WTC11 (cell line): Measurements from ENCODE around the gene RPRD1B. TPM values are rescaled to one million over a fixed set of nuclear protein-coding genes. Genes with fewer than 3 reads are reported as not detected.

ENCODE experiments used
- ATAC-seq: fragments of 200-7000 bp; cut with Tn5 transposase; 2 replicates; pipeline ENCODE4 v1.10.0; 2021; ENCODE audit warnings: mild to moderate bottlenecking, moderate library complexity
- CTCF ChIA-PET: fragments of 300-600 bp; sonication (Branson Sonifier 250); formaldehyde crosslinking; loops from one replicate; lab custom pipeline; 2021; ENCODE audit warnings: antibody characterized with exemption; lab: Charles Lee
- POLR2A ChIA-PET: fragments of 350-600 bp; sonication (Branson Sonifier 250); formaldehyde crosslinking; loops from one replicate; lab custom pipeline; 2021; ENCODE audit warnings: antibody characterized with exemption; lab: Charles Lee
- DNase-seq: peaks from one replicate; pipeline ENCODE4 v3.0.0; 2021; ENCODE audit warnings: low spot score
- H3K27ac Mint-ChIP-seq: 2 replicates; pipeline ENCODE4 v1.8.0; 2021; ENCODE audit warnings: mixed read lengths
- H3K27me3 Mint-ChIP-seq: 2 replicates; pipeline ENCODE4 v1.8.0; 2021; ENCODE audit warnings: low read depth, mild to moderate bottlenecking, moderate library complexity, mixed read lengths
- H3K36me3 Mint-ChIP-seq: 2 replicates; pipeline ENCODE4 v1.8.0; 2021; ENCODE audit warnings: mixed read lengths
- H3K4me1 Mint-ChIP-seq: 2 replicates; pipeline ENCODE4 v1.8.0; 2022; ENCODE audit warnings: mixed read lengths
- H3K4me3 Mint-ChIP-seq: 2 replicates; pipeline ENCODE4 v1.8.0; 2021; ENCODE audit warnings: mild to moderate bottlenecking, moderate library complexity, mixed read lengths
- H3K9me3 Mint-ChIP-seq: 2 replicates; pipeline ENCODE4 v1.8.0; 2021; ENCODE audit warnings: mixed read lengths
- ATF2 ChIP-seq: sonication (generic); formaldehyde crosslinking; IDR thresholded peaks from 2 replicates; pipeline ENCODE4 v1.8.1; 2022; ENCODE audit warnings: low read depth, missing genetic modification reagents, borderline replicate concordance
- E2F5 ChIP-seq: sonication (generic); formaldehyde crosslinking; IDR thresholded peaks from 2 replicates; pipeline ENCODE4 v1.8.1; 2022; ENCODE audit warnings: mild to moderate bottlenecking, moderate library complexity, missing genetic modification reagents
- ELF4 ChIP-seq: sonication (generic); formaldehyde crosslinking; IDR thresholded peaks from 2 replicates; pipeline ENCODE4 v1.8.1; 2022; ENCODE audit warnings: low read depth, mild to moderate bottlenecking, moderate library complexity, missing genetic modification reagents
- ERG ChIP-seq: fragments of 250-450 bp; sonication (Bioruptor Pico); IDR thresholded peaks from 2 replicates; pipeline ENCODE4 v1.8.0; 2021; ENCODE audit warnings: mild to moderate bottlenecking
- IRF1 ChIP-seq: sonication (generic); formaldehyde crosslinking; IDR thresholded peaks from 2 replicates; pipeline ENCODE4 v1.8.0; 2023; ENCODE audit warnings: missing genetic modification reagents
- MAX ChIP-seq: sonication (generic); formaldehyde crosslinking; IDR thresholded peaks from 2 replicates; pipeline ENCODE4 v1.8.0; 2022; ENCODE audit warnings: mild to moderate bottlenecking, missing genetic modification reagents
- MLX ChIP-seq: sonication (generic); formaldehyde crosslinking; IDR thresholded peaks from 2 replicates; pipeline ENCODE4 v1.8.1; 2023; ENCODE audit warnings: mild to moderate bottlenecking, missing genetic modification reagents, moderate library complexity
- NFYB ChIP-seq: sonication (generic); formaldehyde crosslinking; conservative IDR thresholded peaks from 2 replicates; pipeline ENCODE4 v1.8.0; 2022; ENCODE audit warnings: low read depth, missing genetic modification reagents
- PREB ChIP-seq: sonication (generic); formaldehyde crosslinking; IDR thresholded peaks from 2 replicates; pipeline ENCODE4 v1.8.1; 2022; ENCODE audit warnings: mild to moderate bottlenecking, missing genetic modification reagents, moderate library complexity, borderline replicate concordance
- RORB ChIP-seq: fragments of 250-450 bp; sonication (Bioruptor Pico); IDR thresholded peaks from 2 replicates; pipeline ENCODE4 v1.9.0; 2021; ENCODE audit warnings: mild to moderate bottlenecking
- SMAD3 ChIP-seq: sonication (generic); formaldehyde crosslinking; IDR thresholded peaks from 2 replicates; pipeline ENCODE4 v1.8.0; 2022; ENCODE audit warnings: missing genetic modification reagents, mild to moderate bottlenecking, borderline replicate concordance
- SMAD4 ChIP-seq: sonication (generic); formaldehyde crosslinking; IDR thresholded peaks from 2 replicates; pipeline ENCODE4 v1.8.0; 2022; ENCODE audit warnings: mild to moderate bottlenecking, missing genetic modification reagents
- STAT6 ChIP-seq: sonication (generic); formaldehyde crosslinking; conservative IDR thresholded peaks from 2 replicates; pipeline ENCODE4 v1.8.1; 2023; ENCODE audit warnings: mild to moderate bottlenecking, low read depth, missing genetic modification reagents, moderate library complexity
- TEAD1 ChIP-seq: sonication (generic); formaldehyde crosslinking; IDR thresholded peaks from 2 replicates; pipeline ENCODE4 v1.8.0; 2022; ENCODE audit warnings: mild to moderate bottlenecking, missing genetic modification reagents
- ZNF219 ChIP-seq: sonication (generic); formaldehyde crosslinking; IDR thresholded peaks from 2 replicates; pipeline ENCODE4 v1.8.0; 2023; ENCODE audit warnings: missing genetic modification reagents, mild to moderate bottlenecking, borderline replicate concordance
- ZNF416 ChIP-seq: fragments of 250-450 bp; sonication (Bioruptor Pico); IDR thresholded peaks from 2 replicates; pipeline ENCODE4 v1.9.0; 2021; ENCODE audit warnings: mild to moderate bottlenecking, inconsistent platforms
- ZNF532 ChIP-seq: fragments of 250-450 bp; sonication (Bioruptor Pico); IDR thresholded peaks from 2 replicates; pipeline ENCODE4 v1.9.0; 2021; ENCODE audit warnings: mild to moderate bottlenecking, borderline replicate concordance
- total RNA-seq: library from RNA; stranded (reverse); gene quantifications from 3 replicates; pipeline ENCODE4 v1.2.3, GENCODE V29; 2021

Gene RPRD1B
- total RNA-seq, 1 experiment from 2014 or later: 21.4 TPM

- ChIA-PET CTCF (no interaction called here), POLR2A (no interaction called here)
- no peaks in the 10 kb centered on the region for H3K4me1 Mint-ChIP-seq
Measured at GRCh38 chr20:38092260-38092857, 58.8 kb downstream of the RPRD1B start.

More at GRCh38 chr20:38092260-38092857, 58.8 kb downstream of the RPRD1B start:
- H3K27me3 Mint-ChIP-seq: no peaks in the 10 kb centered on the region
- no peak overlapping the region for H3K27ac Mint-ChIP-seq
- TF ChIP-seq SMAD3 (CRISPR knock-in tag) (no peak), ATF2 (CRISPR knock-in tag) (no peak), ELF4 (CRISPR knock-in tag) (no peak), MLX (no peak), E2F5 (CRISPR knock-in tag) (no peak), ZNF416 (no peak), ZNF219 (CRISPR knock-in tag) (no peak), SMAD4 (CRISPR knock-in tag) (no peak), MAX (CRISPR knock-in tag) (no peak), IRF1 (CRISPR knock-in tag) (no peak), RORB (CRISPR knock-in tag) (no peak), ZNF532 (CRISPR knock-in tag) (no peak), NFYB (CRISPR knock-in tag) (no peak), PREB (CRISPR knock-in tag) (no peak), TEAD1 (CRISPR knock-in tag) (no peak), ERG (CRISPR knock-in tag) (no peak), STAT6 (no peak)
- DNase-seq (no peak), ATAC-seq (no peak)
- H3K9me3 Mint-ChIP-seq: no peaks in the 10 kb centered on the region
- H3K4me3 Mint-ChIP-seq: no peak overlapping the region
- H3K36me3 Mint-ChIP-seq: peaks cover 22% of the 10 kb centered on the region
